Smooth muscle cell (in vitro differentiated cells): ENCODE results near the gene UHRF1. TPM values are rescaled to one million over a fixed set of nuclear protein-coding genes. Genes with fewer than 3 reads are reported as not detected.
A peak's percentile ranks its signal among the peaks of the same experiment; 100 is the strongest.

Experiments
- DNase-seq: peaks from one replicate; lab custom pipeline; 2025; ENCODE audit not compliant: unreplicated experiment; lab: John Stamatoyannopoulos, UW
- H2AFZ ChIP-seq: fragments of 200-600 bp; sonication (generic); 2 replicates; pipeline ENCODE4 v1.6.0; 2016; ENCODE audit warnings: antibody characterized with exemption, low read depth, mild to moderate bottlenecking
- H3F3A ChIP-seq: fragments of 200-600 bp; sonication (generic); 2 replicates; pipeline ENCODE4 v1.6.0; 2017; ENCODE audit warnings: antibody characterized with exemption, low read depth
- H3K27ac ChIP-seq: fragments of 200-600 bp; sonication (generic); 2 replicates; pipeline ENCODE4 v1.5.1; 2016; ENCODE audit warnings: low read depth, mild to moderate bottlenecking
- H3K27me3 ChIP-seq: fragments of 200-600 bp; sonication (generic); 2 replicates; pipeline ENCODE4 v1.6.1; 2016; ENCODE audit warnings: low read depth, mild to moderate bottlenecking
- H3K36me3 ChIP-seq: fragments of 200-600 bp; sonication (generic); 2 replicates; pipeline ENCODE4 v1.5.1; 2016; ENCODE audit warnings: low read depth
- H3K4me1 ChIP-seq: fragments of 200-600 bp; sonication (generic); 2 replicates; pipeline ENCODE4 v1.5.1; 2016; ENCODE audit warnings: low read depth
- H3K4me2 ChIP-seq: fragments of 200-600 bp; sonication (generic); 2 replicates; pipeline ENCODE4 v1.6.0; 2016; ENCODE audit warnings: mild to moderate bottlenecking
- H3K4me3 ChIP-seq: fragments of 200-600 bp; sonication (generic); 2 replicates; pipeline ENCODE4 v1.5.1; 2016; ENCODE audit warnings: mild to moderate bottlenecking
- H3K79me2 ChIP-seq: fragments of 200-600 bp; sonication (generic); 2 replicates; pipeline ENCODE4 v1.6.0; 2016; ENCODE audit warnings: low read depth, mild to moderate bottlenecking
- H3K9ac ChIP-seq: fragments of 200-600 bp; sonication (generic); 2 replicates; pipeline ENCODE4 v1.6.0; 2016; ENCODE audit warnings: low read depth
- H3K9me3 ChIP-seq: fragments of 200-600 bp; sonication (generic); replicated peaks from 2 replicates; pipeline ENCODE4 v1.5.1; 2016; ENCODE audit warnings: low read depth
- H4K20me1 ChIP-seq: fragments of 200-600 bp; sonication (generic); 2 replicates; pipeline ENCODE4 v1.6.0; 2016; ENCODE audit warnings: low read depth
- CTCF ChIP-seq: fragments of 200-600 bp; sonication (generic); IDR thresholded peaks from 2 replicates; pipeline ENCODE4 v1.5.1; 2017; ENCODE audit warnings: borderline replicate concordance, mild to moderate bottlenecking, antibody characterized with exemption; ENCODE audit not compliant: insufficient read depth, poor library complexity, severe bottlenecking
- WGBS: methylation state at CpG from one replicate; pipeline ENCODE4 v1.1.7; 2016; ENCODE audit warnings: low lambda C conversion rate; 5-methylcytosine and 5-hydroxymethylcytosine counted together
- polyA plus RNA-seq: library from polyadenylated mRNA; unstranded; fragments of >200 nt; fragmentation: Nextera tagmentation; extraction: Ambion mirVana; gene quantifications from 2 replicates; pipeline ENCODE4 v1.2.1, GENCODE V29; 2016
- total RNA-seq: library from RNA; depleted of rRNA; stranded (reverse); fragments of >200 nt; gene quantifications from 2 replicates; pipeline ENCODE4 v1.2.3, GENCODE V29; 2014

Gene UHRF1
- total and polyA plus RNA-seq, 2 experiments from 2014 or later = 11.3 to 27.2 TPM

DNA sequence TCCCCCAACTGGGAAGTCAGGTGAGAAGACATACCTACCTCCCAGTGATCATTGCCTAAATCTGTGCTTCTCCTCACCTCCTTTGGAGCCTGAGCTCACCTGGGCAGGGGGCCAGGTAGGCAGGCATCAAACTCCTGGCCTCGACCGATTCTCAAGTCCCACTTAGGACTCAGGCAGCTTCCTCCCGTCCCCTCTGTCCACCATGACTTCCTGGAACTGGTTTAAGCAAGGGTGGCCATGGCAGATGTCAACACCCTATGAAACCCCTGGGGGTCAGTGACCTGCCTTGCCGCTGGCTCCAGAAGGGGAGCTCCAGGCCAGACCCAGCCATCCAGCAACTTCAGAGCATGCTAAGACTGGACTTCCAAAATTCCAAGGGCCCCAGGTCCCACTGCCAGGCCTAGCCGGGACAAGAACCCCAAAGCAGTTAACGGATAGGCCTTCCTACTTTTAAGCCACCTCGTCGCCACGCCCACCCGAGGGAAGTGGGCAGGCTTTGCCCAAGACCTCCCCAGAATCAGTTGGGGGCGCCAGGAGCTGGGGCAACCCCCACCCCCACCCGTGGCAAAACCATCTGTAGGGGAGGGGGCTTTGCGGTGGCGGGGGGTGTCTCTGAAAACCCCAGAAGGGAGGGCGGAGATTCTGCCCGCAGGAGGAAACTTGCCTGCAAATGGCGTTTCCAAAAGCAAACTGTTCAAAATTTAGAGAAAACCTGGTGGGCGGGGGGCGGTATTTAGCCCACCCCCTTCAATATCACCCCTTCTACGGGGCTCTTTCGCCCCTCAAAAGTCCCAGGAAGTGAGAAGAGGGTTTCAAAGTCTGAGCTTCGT, 42.5 kb upstream of the UHRF1 start:
- H3K27ac ChIP-seq = peak overlapping the region; percentile 73
- H3K9ac ChIP-seq = peak overlapping the region; percentile 86
- H2AFZ ChIP-seq = peak overlapping the region; percentile 69
- no peak for TF ChIP-seq CTCF
- DNase-seq = peak; percentile 22
- no peaks in the 10 kb centered on the region for H3K36me3 ChIP-seq
- peaks cover 49% of the 10 kb centered on the region for H4K20me1 ChIP-seq
- peaks cover 15% of the 10 kb centered on the region for H3F3A ChIP-seq
- peaks cover 49% of the 10 kb centered on the region for H3K79me2 ChIP-seq
- WGBS = 7% methylated on average over 22 of the region's 22 CpGs
- H3K27me3 ChIP-seq = no peaks in the 10 kb centered on the region
- peak overlapping the region; percentile 98 for H3K4me2 ChIP-seq
- H3K4me3 ChIP-seq = peak overlapping the region; percentile 96
- H3K4me1 ChIP-seq = peaks cover 3% of the 10 kb centered on the region
- no peaks in the 10 kb centered on the region for H3K9me3 ChIP-seq

DNA sequence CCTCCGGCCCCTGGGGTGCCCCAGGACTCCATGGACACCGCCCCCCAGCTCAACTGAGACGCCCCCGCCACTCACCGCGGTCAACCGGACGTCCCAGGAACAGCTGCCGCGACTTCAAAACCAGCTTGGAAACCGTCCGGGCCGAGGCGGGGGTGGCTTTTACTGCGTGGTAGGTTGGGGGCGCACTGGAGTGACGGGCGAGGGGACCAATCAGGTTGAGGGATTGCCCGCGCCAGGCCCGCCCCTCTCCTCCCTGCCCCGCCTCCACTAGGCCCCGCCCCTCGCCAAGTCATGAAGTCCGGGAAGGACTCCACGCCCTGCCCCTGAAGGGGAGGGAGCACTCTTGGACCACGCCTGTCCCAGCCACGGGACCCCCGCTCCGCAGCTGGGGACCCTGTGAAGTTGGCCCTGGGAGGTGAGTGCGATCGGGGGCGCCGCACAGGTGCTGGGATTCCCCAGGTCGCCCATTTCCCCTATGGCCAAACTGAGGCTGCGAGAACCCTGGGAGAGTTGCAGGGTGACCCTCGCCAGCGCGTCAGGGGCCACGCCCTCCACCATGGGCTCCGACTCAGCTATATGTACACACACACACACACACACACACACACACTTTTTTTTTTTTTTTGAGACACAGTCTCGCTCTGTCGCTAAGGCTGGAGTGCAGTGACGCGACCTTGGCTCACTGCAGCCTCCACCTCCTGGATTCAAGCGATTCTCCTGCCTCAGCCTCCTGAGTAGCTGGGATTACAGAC, 41.6 kb upstream of the UHRF1 start, which contains the start of gene PLIN3:
PLIN3 (minus strand) TSS at position 134 of the 752 bp plus-strand sequence. CDS start 6,273 bp downstream, outside the sequence.
- Histone ChIP-seq H3K9me3 (no peaks in the 10 kb centered on the region), H3F3A (peaks cover 15% of the 10 kb centered on the region), H3K27ac (peak within 1 kb of the TSS; percentile 88), H3K27me3 (no peaks in the 10 kb centered on the region), H2AFZ (peak within 1 kb of the TSS; percentile 69), H3K36me3 (no peaks in the 10 kb centered on the region), H3K9ac (peak within 1 kb of the TSS; percentile 86), H3K4me3 (peak within 1 kb of the TSS; percentile 96), H4K20me1 (peaks cover 40% of the 10 kb centered on the region), H3K79me2 (peaks cover 43% of the 10 kb centered on the region), H3K4me1 (peaks cover 3% of the 10 kb centered on the region), H3K4me2 (peak within 1 kb of the TSS; percentile 98)
- 7% methylated on average over 32 of the region's 46 CpGs for WGBS
- peak; percentile 95 for DNase-seq
- no peak for TF ChIP-seq CTCF

GRCh38 chr19:4868286-4868834, 40.9 kb upstream of the UHRF1 start:
- Histone ChIP-seq H3F3A (peaks cover 15% of the 10 kb centered on the region), H3K4me2 (no peak overlapping the region), H3K4me3 (no peak overlapping the region), H3K36me3 (no peaks in the 10 kb centered on the region), H3K79me2 (peaks cover 39% of the 10 kb centered on the region), H3K9me3 (no peaks in the 10 kb centered on the region), H2AFZ (no peak overlapping the region), H3K27me3 (no peaks in the 10 kb centered on the region), H3K4me1 (peaks cover 3% of the 10 kb centered on the region), H3K27ac (peak overlapping the region; percentile 88), H4K20me1 (peaks cover 35% of the 10 kb centered on the region), H3K9ac (no peak overlapping the region)
- no peak for TF ChIP-seq CTCF
- 87% methylated on average over 10 of the region's 10 CpGs for WGBS
- no peak for DNase-seq
